SK-N-SH (cell line): Measurements from ENCODE around the gene WARS2. TPM values are rescaled to one million over a fixed set of nuclear protein-coding genes. Genes with fewer than 3 reads are reported as not detected.

Experiments
- CTCF ChIA-PET: fragments of 300-600, 350-600 bp; formaldehyde crosslinking; extraction: SDS; loops from one replicate; lab custom pipeline; 2021; lab: Yijun Ruan, JAX
- POLR2A ChIA-PET: fragments of 350-600 bp; sonication (Branson Sonifier 250); formaldehyde crosslinking; extraction: SDS; loops from one replicate; lab custom pipeline; 2020; ENCODE audit warnings: antibody characterized with exemption, inconsistent platforms; lab: Yijun Ruan, JAX
- DNase-seq: peaks from one replicate; pipeline ENCODE4 v3.0.0; 2012
- H2AFZ ChIP-seq: fragments of 200-600 bp; sonication (generic); 2 replicates; pipeline ENCODE4 v1.8.1; 2016; ENCODE audit warnings: antibody characterized with exemption, mild to moderate bottlenecking, low read depth
- H3F3A ChIP-seq: fragments of 200-600 bp; sonication (generic); replicated peaks from 2 replicates; pipeline ENCODE3; 2016; ENCODE audit warnings: antibody characterized with exemption, mild to moderate bottlenecking; ENCODE audit not compliant: insufficient read depth
- H3K27ac ChIP-seq, 2 experiments: fragments of 200-500 bp in 1 of 2; fragments of 200-600 bp in 1 of 2; sonication (Bioruptor generic) in 1 of 2; sonication (generic), shearing (Covaris generic) in 1 of 2; 2 replicates each; pipeline versions ENCODE4 v1.5.1 to v1.6.1; 2014 to 2016; ENCODE audit warnings: low read depth in 2 of 2, inconsistent platforms in 1 of 2, low read length in 1 of 2, mild to moderate bottlenecking in 1 of 2, mixed read lengths in 1 of 2
- H3K27me3 ChIP-seq: fragments of 200-600 bp; sonication (generic), shearing (Covaris generic); 2 replicates; pipeline ENCODE4 v1.6.1; 2016; ENCODE audit warnings: mixed run types; ENCODE audit not compliant: insufficient read depth
- H3K36me3 ChIP-seq, 2 experiments: fragments of 200-500 bp in 1 of 2; fragments of 200-600 bp in 1 of 2; sonication (Bioruptor generic) in 1 of 2; sonication (generic) in 1 of 2; replicated peaks in 1 of 2; 2 replicates each; pipeline versions ENCODE3 to v1.5.1; 2014 to 2016; ENCODE audit warnings: low read length in 1 of 2, mild to moderate bottlenecking in 1 of 2; ENCODE audit not compliant: insufficient read depth in 2 of 2, control insufficient read depth in 1 of 2
- H3K4me1 ChIP-seq, 2 experiments: fragments of 200-500 bp in 1 of 2; fragments of 200-600 bp in 1 of 2; sonication (Bioruptor generic) in 1 of 2; sonication (generic), shearing (Covaris generic) in 1 of 2; 2 replicates each; pipeline versions ENCODE4 v1.5.1 to v1.6.1; 2014 to 2016; ENCODE audit warnings: low read depth in 1 of 2, low read length in 1 of 2, mixed run types in 1 of 2; ENCODE audit not compliant: insufficient read depth in 2 of 2, control insufficient read depth in 1 of 2
- H3K4me2 ChIP-seq: fragments of 200-600 bp; sonication (generic), shearing (Covaris generic); 2 replicates; pipeline ENCODE4 v1.6.1; 2017; ENCODE audit warnings: mixed run types
- H3K4me3 ChIP-seq, 2 experiments: fragments of 200-500 bp in 1 of 2; fragments of 200-600 bp in 1 of 2; sonication (Bioruptor generic) in 1 of 2; sonication (generic), shearing (Covaris generic) in 1 of 2; 2 replicates each; pipeline versions ENCODE4 v1.5.1 to v1.8.1; 2014 to 2016; ENCODE audit warnings: low read depth in 2 of 2, inconsistent platforms in 1 of 2, low read length in 1 of 2, mild to moderate bottlenecking in 1 of 2, mixed read lengths in 1 of 2, moderate library complexity in 1 of 2
- H3K79me2 ChIP-seq: fragments of 200-600 bp; sonication (generic); 2 replicates; pipeline ENCODE4 v1.8.1; 2017; ENCODE audit warnings: mild to moderate bottlenecking; ENCODE audit not compliant: insufficient read depth
- H3K9ac ChIP-seq: fragments of 200-600 bp; sonication (generic); 2 replicates; pipeline ENCODE4 v1.6.1; 2017; ENCODE audit warnings: mixed run types
- H3K9me2 ChIP-seq: fragments of 200-600 bp; sonication (generic); 2 replicates; pipeline ENCODE4 v1.6.1; 2017; ENCODE audit warnings: mixed run types
- H3K9me3 ChIP-seq: fragments of 200-600 bp; sonication (generic); 2 replicates; pipeline ENCODE4 v1.6.1; 2017; ENCODE audit warnings: mixed run types, mild to moderate bottlenecking, moderate library complexity
- H4K20me1 ChIP-seq: fragments of 200-600 bp; sonication (generic); 2 replicates; pipeline ENCODE4 v1.6.1; 2017; ENCODE audit warnings: mild to moderate bottlenecking, mixed run types; ENCODE audit not compliant: insufficient read depth
- CHD2 ChIP-seq: fragments of 150-350 bp; IDR thresholded peaks from 2 replicates; pipeline ENCODE4 v1.6.1; 2018; ENCODE audit warnings: low read length; ENCODE audit not compliant: partially characterized antibody
- ELF1 ChIP-seq: IDR thresholded peaks from 2 replicates; pipeline ENCODE4 v1.4.0; 2012
- MXI1 ChIP-seq: IDR thresholded peaks from 2 replicates; pipeline ENCODE4 v1.6.1; 2012; ENCODE audit warnings: mild to moderate bottlenecking, low read depth, low read length, improper control_type of control experiment
- POLR2AphosphoS5 ChIP-seq: IDR thresholded peaks from 2 replicates; pipeline ENCODE4 v1.6.1; 2012; ENCODE audit warnings: low read depth, low read length
- RAD21 ChIP-seq: IDR thresholded peaks from 2 replicates; pipeline ENCODE4 v1.6.1; 2012; ENCODE audit warnings: mild to moderate bottlenecking, low read length
- TEAD4 ChIP-seq: IDR thresholded peaks from 2 replicates; pipeline ENCODE4 v1.4.0; 2012; ENCODE audit warnings: mild to moderate bottlenecking, borderline replicate concordance; ENCODE audit not compliant: insufficient read depth
- YY1 ChIP-seq: IDR thresholded peaks from 2 replicates; pipeline ENCODE4 v1.4.0; 2012; ENCODE audit warnings: low read depth, mild to moderate bottlenecking
- WGBS: methylation state at CpG from one replicate; pipeline ENCODE4 v1.1.6; 2017; ENCODE audit warnings: low lambda C conversion rate; 5-methylcytosine and 5-hydroxymethylcytosine counted together
- polyA plus RNA-seq, 3 experiments: library from polyadenylated mRNA; depleted of rRNA; stranded (reverse); fragments of >200 nt; gene quantifications; 2 replicates each; pipeline ENCODE4 v1.2.3, GENCODE V29; 2012
- TF ChIP-seq, protein P1 (sequence below): fragments of 150-350 bp; IDR thresholded peaks from 2 replicates; pipeline ENCODE4 v1.6.1; 2017; ENCODE audit warnings: antibody characterized with exemption, low read length, low read depth, borderline replicate concordance
- TF ChIP-seq, protein P2 (sequence below): fragments of 200-600 bp; sonication (generic); IDR thresholded peaks from 2 replicates; pipeline ENCODE4 v1.6.1; 2017; ENCODE audit warnings: antibody characterized with exemption, mild to moderate bottlenecking, moderate library complexity
- TF ChIP-seq, protein P3 (sequence below): IDR thresholded peaks from 2 replicates; pipeline ENCODE4 v1.4.0; 2012; ENCODE audit warnings: low read depth, borderline replicate concordance
- TF ChIP-seq, protein P4 (sequence below): fragments of 150-350 bp; IDR thresholded peaks from 2 replicates; pipeline ENCODE4 v1.6.1; 2016; ENCODE audit warnings: mild to moderate bottlenecking, low read depth, low read length

WARS2 gene
- polyA plus RNA-seq, 1 of the 3 experiments (the other 2 are of a cell fraction): 4.8 TPM

DNA sequence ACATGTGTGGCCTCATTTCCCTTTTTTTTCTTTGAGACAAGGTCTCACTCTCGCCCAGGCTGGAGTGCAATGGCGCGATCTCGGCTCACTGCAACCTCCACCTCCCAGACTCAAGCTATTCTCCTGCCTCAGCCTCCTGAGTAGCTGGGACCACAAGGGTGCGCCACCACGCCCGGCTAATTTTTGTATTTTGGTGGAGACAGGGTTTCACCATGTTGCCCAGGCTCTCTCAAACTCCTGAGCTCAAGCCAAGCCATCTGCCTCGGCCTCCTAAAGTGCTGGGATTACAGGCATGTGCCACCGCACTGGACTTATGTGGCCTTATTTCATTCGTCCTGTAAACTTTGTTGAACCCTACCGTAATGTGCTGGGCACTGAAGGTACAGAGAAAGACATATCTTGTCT is 569 bp upstream of the WARS2 start:
- ChIA-PET POLR2A (no interaction called here), CTCF (interaction anchor here (0.6 kb wide), 1 partner anchor 17 kb away, joined by 3 read pairs; no protein-coding TSS in a partner anchor)
- Histone ChIP-seq H3K9me3 (no peaks in the 10 kb centered on the region), H3K79me2 (peaks cover 13% of the 10 kb centered on the region; the same call in 1 of the 2 replicates), H3F3A (peaks cover 3% of the 10 kb centered on the region), H3K4me2 (peak overlapping the region; percentile 88), H3K9me2 (no peaks in the 10 kb centered on the region), H3K4me1 (peaks cover 9 to 13% of the 10 kb centered on the region in 2 experiments; a peak in 3 of 4 replicates), H3K36me3 (no peaks in the 10 kb centered on the region), H3K9ac (peak overlapping the region; percentile 91), H3K27ac (peak overlapping the region; percentile 65 to 96), H3K27me3 (no peaks in the 10 kb centered on the region), H2AFZ (peak overlapping the region; percentile 91), H3K4me3 (peak overlapping the region; percentile 69 to 84), H4K20me1 (no peaks in the 10 kb centered on the region)
- 51% methylated on average over 11 of the region's 11 CpGs for WGBS
- DNase-seq: no peak
- TF ChIP-seq, protein P1, sequence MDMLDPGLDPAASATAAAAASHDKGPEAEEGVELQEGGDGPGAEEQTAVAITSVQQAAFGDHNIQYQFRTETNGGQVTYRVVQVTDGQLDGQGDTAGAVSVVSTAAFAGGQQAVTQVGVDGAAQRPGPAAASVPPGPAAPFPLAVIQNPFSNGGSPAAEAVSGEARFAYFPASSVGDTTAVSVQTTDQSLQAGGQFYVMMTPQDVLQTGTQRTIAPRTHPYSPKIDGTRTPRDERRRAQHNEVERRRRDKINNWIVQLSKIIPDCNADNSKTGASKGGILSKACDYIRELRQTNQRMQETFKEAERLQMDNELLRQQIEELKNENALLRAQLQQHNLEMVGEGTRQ: no peak
- no peak for TF ChIP-seq CHD2
- TF ChIP-seq, protein P2, sequence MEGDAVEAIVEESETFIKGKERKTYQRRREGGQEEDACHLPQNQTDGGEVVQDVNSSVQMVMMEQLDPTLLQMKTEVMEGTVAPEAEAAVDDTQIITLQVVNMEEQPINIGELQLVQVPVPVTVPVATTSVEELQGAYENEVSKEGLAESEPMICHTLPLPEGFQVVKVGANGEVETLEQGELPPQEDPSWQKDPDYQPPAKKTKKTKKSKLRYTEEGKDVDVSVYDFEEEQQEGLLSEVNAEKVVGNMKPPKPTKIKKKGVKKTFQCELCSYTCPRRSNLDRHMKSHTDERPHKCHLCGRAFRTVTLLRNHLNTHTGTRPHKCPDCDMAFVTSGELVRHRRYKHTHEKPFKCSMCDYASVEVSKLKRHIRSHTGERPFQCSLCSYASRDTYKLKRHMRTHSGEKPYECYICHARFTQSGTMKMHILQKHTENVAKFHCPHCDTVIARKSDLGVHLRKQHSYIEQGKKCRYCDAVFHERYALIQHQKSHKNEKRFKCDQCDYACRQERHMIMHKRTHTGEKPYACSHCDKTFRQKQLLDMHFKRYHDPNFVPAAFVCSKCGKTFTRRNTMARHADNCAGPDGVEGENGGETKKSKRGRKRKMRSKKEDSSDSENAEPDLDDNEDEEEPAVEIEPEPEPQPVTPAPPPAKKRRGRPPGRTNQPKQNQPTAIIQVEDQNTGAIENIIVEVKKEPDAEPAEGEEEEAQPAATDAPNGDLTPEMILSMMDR: peak; percentile 51
- TF ChIP-seq TEAD4: no peak
- TF ChIP-seq ELF1: no peak

DNA sequence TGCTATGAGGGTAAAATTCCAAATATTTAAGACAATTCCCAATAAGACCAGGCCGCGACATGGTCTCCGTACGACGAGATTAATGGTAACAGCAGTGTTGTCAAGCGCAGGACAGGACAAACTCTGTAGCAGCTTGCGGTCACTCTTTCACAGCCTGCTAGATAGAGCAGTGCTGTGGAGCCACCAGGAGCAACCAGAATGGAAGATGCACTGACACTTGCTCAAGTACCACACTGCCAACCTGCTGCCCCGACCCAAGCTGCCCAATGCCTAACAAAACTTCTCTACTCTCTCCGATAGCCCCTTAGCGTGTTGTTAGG is 636 bp downstream of the WARS2 start:
- H2AFZ ChIP-seq: peak overlapping the region; percentile 91
- ChIA-PET CTCF (no interaction called here), POLR2A (no interaction called here)
- peak overlapping the region; percentile 69 to 84 for H3K4me3 ChIP-seq
- peaks cover 3% of the 10 kb centered on the region for H3F3A ChIP-seq
- H3K36me3 ChIP-seq: no peaks in the 10 kb centered on the region
- peak overlapping the region; percentile 88 for H3K4me2 ChIP-seq
- H3K9me2 ChIP-seq: no peaks in the 10 kb centered on the region
- H3K4me1 ChIP-seq: peaks cover 9 to 13% of the 10 kb centered on the region in 2 experiments; a peak in 3 of 4 replicates
- peak overlapping the region; percentile 91 for H3K9ac ChIP-seq
- no peaks in the 10 kb centered on the region for H3K27me3 ChIP-seq
- WGBS: 15% methylated on average over 10 of the region's 10 CpGs
- H3K79me2 ChIP-seq: peaks cover 13% of the 10 kb centered on the region; the same call in 1 of the 2 replicates
- no peak for DNase-seq
- TF ChIP-seq, protein P3, sequence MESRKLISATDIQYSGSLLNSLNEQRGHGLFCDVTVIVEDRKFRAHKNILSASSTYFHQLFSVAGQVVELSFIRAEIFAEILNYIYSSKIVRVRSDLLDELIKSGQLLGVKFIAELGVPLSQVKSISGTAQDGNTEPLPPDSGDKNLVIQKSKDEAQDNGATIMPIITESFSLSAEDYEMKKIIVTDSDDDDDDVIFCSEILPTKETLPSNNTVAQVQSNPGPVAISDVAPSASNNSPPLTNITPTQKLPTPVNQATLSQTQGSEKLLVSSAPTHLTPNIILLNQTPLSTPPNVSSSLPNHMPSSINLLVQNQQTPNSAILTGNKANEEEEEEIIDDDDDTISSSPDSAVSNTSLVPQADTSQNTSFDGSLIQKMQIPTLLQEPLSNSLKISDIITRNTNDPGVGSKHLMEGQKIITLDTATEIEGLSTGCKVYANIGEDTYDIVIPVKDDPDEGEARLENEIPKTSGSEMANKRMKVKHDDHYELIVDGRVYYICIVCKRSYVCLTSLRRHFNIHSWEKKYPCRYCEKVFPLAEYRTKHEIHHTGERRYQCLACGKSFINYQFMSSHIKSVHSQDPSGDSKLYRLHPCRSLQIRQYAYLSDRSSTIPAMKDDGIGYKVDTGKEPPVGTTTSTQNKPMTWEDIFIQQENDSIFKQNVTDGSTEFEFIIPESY: no peak
- TF ChIP-seq YY1 (no peak), POLR2AphosphoS5 (no peak), MXI1 (no peak), RAD21 (peak; percentile 18; the same call in 1 of the 2 replicates), CHD2 (no peak)
- TF ChIP-seq, protein P4, sequence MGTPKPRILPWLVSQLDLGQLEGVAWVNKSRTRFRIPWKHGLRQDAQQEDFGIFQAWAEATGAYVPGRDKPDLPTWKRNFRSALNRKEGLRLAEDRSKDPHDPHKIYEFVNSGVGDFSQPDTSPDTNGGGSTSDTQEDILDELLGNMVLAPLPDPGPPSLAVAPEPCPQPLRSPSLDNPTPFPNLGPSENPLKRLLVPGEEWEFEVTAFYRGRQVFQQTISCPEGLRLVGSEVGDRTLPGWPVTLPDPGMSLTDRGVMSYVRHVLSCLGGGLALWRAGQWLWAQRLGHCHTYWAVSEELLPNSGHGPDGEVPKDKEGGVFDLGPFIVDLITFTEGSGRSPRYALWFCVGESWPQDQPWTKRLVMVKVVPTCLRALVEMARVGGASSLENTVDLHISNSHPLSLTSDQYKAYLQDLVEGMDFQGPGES: no peak
- no peaks in the 10 kb centered on the region for H4K20me1 ChIP-seq
- no peaks in the 10 kb centered on the region for H3K9me3 ChIP-seq
- H3K27ac ChIP-seq: peak overlapping the region; percentile 96 to 98
